GM12874 (cell line): Measurements from ENCODE around the gene MAP3K14.

Source experiments
- TF ChIP-seq, protein P1 (sequence below): IDR thresholded peaks from 2 replicates; pipeline ENCODE4 v1.5.1; 2011; ENCODE audit warnings: low read depth, mild to moderate bottlenecking, control low read depth, low read length, moderate library complexity; ENCODE audit not compliant: insufficient read depth

Gene MAP3K14

GRCh38 chr17:45299361-45299760, 17.5 kb downstream of the MAP3K14 start:
- TF ChIP-seq, protein P1, sequence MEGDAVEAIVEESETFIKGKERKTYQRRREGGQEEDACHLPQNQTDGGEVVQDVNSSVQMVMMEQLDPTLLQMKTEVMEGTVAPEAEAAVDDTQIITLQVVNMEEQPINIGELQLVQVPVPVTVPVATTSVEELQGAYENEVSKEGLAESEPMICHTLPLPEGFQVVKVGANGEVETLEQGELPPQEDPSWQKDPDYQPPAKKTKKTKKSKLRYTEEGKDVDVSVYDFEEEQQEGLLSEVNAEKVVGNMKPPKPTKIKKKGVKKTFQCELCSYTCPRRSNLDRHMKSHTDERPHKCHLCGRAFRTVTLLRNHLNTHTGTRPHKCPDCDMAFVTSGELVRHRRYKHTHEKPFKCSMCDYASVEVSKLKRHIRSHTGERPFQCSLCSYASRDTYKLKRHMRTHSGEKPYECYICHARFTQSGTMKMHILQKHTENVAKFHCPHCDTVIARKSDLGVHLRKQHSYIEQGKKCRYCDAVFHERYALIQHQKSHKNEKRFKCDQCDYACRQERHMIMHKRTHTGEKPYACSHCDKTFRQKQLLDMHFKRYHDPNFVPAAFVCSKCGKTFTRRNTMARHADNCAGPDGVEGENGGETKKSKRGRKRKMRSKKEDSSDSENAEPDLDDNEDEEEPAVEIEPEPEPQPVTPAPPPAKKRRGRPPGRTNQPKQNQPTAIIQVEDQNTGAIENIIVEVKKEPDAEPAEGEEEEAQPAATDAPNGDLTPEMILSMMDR: no peak

GRCh38 chr17:45298546-45299285, 18.1 kb downstream of the MAP3K14 start:
- TF ChIP-seq, protein P1: no peak

DNA sequence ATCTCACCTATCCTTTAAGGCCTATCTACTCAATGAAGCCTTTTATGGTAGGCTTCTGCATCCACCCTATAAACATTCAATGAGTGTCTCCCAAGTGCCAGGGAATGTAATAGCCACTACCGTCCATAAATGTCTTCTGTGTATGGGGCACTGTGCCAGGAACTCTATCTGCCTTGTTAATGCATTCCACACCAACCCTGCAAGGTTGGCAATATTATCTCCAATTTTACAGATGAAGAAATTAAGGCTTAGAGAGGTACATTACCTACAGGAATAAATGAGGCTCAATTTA, 20.0 kb downstream of the MAP3K14 start:
- TF ChIP-seq, protein P1: no peak

DNA sequence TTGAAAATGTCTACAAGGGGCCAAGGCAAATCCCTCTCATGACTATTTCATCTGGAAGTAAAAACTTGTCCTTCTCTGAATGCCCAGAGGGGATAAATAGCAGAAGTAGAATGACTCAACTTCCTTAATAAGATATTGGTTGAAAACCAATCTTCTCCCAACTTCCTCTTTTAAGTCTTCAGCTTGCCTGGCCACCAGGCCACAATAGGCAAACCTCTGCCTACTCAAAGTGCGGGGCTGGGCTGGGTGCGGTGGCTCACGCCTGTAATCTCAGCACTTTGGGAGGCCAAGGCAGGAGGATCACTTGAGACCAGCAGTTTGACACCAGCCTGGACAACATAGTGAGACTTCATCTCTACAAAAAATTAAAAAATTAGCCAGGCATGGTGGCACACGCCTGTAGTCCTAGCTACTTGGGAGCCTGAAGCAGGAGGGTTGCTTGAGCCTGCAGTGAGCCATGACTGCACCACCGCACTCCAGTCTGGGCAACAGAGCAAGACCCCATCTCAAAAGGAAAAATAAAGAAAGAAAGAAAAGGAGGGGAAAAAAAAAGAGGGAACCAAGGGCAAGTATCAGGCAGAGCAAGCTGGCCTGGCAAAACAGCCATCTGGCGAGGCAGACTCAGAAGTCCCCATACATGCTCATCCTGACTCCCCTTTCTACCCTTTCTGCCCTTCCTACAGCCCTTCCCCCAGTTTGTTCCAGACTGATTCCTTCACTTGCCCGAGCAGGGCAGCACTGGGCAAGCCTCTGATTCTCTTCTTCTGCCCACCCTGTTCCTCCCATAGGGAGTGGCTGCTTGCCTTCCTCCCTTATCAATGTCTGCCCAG, 20.6 kb downstream of the MAP3K14 start:
- TF ChIP-seq, protein P1: no peak

DNA sequence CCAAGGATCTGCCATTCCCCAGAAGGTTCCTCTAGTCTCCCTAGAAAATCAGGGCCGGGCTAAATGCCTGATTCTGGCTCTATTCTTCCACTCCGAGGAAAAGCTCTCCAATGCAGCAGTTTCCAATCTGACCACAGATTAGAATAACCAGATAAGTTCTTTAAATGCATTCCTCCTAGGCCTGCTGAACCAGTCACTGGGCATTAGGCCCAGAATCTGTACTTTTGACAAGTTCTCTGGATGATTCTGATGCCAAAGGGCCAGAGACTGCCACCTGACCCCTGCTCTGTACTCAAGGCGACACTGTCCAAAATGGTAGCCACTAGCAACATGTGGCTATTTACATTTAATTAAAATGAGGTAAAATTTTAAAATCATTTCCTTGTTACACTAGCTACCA, 22.3 kb downstream of the MAP3K14 start:
- TF ChIP-seq, protein P1: no peak

- TF ChIP-seq, protein P1: no peak
Measured at GRCh38 chr17:45293413-45294211, 23.2 kb downstream of the MAP3K14 start.
